ENCODE results near the gene MCC.

The MCC gene

DNA sequence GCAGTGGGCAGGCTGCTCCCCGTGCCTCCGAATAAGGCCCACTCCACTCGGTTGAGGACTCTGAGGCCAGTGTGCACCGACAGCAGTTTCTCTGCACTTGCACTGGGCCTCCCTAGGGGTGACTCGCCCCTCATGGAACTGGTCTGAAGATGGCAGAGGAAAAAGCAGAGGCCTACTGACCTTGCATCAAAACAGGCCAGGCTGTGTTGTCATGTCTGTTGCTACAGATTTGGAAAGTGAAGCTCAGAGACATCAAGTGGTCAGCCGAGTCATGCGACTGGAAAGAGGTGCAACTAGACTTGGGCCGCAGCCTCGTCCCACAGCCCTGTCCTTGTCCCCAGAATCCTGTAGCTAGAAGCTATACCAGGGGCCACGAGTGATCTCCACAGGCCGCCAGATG lies 433.4 kb downstream of the MCC start:
- DNase-seq (ENCODE audit: low spot score), result no peak

DNA sequence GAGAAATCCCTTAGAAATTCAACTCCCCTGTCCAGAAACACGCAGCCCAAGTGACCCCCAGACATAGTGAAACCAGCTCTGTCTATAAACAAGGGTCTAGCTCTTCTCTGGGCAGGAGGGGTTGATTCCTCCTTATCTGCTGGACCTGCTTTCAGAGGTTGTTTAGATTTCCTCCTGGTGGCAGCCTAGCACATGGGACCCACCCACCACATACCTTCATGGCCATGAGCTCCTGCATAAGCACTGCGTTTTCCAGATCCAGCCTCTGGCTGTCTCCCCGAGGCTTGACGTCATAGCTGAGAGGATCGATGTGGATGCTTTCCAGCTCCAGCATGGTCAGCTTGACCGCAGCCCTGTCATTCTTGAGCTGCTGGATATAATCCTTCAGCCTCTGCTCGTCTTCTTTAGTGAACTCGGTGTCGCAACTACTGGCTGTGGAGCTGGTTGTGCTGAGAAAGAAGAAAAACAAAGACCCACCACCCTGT lies 434.7 kb downstream of the MCC start:
- no peak for DNase-seq (ENCODE audit: low spot score)

DNA sequence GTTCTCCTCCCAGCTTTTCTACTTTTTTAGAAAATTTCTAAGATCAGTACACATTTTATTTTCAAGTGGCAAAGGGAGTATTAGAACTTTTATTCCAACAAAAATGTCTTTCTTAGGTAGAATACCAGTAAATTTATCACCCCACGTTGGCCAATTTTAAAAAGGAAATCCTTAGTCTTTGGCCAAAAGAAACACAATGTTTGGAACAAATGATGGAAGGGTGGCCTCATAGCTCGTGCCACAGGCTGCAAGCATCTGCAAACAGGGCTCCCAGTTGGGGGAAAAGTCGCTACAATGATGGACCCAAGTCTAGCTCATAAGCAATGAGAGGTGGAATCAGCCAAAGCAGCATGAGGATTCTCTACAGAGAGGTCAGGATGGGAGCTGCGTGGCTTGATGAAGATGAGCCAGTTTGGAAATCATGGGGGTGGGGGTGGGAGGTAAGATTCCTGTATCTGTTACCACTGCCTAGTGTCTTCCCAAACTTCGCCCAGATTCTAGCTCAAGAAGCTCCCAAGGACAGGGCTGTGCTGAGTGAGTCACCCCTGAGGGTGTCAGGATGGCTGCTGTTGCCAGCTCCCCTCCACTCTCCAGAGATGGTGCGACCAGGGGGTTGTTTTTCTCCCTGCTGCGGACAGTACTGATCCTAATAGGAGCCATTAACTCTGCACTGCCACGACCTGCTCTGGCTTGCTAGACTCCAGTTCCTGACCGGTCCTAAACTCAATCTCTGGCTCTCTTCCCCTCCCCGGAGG lies 436.0 kb downstream of the MCC start:
- DNase-seq (ENCODE audit: low spot score), result no peak

DNA sequence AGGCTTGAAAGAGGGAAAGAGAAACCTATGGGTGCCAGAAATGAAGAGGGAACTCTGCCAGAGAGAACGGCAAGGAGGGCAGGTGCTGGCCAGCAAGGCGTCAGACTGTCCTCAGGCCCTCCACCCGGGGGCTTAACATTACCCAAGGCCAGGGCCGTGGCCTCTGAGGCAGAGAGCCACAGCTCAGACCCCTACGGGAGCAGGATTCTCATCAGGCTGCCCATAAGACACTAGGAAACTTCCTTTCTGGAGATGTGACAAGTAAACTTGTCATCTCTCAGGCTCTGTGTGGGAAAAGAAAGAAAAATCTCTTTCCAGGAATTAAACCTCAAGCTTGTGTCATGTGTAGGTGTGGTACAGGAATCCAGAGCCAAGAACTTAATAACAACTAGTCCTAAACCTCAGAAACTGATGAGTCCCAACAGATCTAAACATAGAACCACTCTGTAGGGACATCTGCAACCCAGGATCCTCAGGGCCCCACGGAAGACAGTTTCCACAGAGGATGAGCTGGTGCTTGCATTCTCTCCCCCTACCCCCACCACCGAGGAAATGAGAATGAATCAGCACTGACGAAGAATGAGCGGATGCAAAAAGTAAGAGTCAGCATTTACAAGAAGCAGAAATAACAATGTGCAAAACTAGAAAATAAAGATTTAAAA lies 437.4 kb downstream of the MCC start:
- DNase-seq (ENCODE audit: low spot score), result no peak

DNA sequence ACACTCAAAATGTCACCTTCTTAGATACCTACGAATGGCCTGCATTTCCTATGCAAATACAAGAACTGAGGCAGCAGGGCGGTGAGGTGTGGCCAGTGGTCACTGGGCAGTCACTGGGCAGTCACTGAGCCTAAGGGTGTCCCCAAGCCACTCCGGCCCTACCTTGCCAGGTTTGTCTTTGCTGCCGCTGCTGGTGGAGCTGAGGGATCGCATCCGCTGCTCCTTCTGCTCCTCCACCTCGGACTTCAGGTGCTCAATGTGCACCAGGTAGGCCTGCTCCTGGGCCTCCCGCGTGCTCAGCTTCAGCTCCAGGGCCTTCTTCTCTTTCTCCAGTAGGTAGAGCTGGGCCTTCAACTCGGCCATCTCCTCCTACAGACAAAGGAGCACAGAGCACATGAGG lies 439.3 kb downstream of the MCC start:
- no peak for DNase-seq (ENCODE audit: low spot score)

DNA sequence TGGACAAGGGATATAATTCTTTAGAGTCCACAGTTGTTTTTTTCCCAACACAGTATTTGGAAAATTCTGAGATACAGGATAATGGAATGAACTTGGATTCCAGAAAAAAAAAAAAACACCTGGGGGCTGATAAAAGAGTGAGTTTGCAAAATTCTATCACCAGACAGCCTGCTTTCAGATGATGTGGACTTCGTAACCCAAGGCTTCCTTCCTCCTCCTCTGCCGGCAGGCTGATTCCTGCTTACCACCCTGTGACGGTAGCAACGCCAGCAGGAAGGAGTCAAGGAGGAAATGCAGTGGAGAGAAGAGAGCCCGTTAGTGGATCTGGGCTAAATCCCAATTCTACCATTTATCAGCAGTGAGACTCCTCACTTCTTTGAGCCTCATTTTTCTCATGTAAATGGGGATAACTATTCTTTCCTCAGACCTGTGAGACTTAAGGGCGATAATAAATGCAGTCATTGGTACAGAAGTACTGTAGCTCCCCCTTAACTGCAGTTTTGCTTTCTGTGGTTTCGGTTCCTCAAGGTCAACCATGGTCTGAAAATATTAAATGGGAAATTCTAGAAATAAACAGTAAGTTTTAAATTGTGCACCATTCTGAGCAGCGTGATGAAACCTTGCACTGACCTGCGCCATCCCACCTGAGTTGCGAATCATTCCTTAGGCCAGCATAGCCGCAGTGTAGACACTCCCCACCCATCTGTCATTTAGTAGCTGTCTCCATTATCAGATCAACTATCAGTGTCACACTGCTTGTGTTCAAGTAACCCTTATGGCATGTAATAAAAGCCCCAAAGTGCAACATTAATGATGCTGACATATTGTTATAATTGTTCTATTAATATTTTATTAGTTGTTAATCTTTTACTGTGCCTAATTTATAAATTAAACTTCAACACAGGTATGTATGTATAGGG lies 440.3 kb downstream of the MCC start:
- no peak for DNase-seq (ENCODE audit: low spot score)

DNA sequence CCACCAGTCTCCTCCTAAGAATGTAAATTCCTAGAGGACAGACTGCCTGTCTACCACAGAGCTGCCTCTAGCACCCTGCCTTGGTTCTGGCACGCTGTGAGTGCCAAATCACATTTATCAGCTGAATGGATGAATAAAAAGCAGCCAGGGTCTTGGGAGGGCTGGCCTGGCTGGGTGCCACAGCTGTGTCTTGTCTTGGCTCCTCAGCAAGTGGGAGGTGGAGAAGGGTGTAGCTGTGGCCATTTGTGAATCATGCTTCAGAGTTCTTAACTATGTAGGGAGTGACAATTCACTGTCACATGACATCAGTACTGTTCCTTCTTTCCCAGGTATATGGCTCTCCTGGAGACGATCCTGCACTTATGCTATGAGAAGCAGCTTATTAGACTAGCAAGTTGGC lies 441.0 kb downstream of the MCC start:
- peak; percentile 64 for DNase-seq (ENCODE audit: low spot score)

DNA sequence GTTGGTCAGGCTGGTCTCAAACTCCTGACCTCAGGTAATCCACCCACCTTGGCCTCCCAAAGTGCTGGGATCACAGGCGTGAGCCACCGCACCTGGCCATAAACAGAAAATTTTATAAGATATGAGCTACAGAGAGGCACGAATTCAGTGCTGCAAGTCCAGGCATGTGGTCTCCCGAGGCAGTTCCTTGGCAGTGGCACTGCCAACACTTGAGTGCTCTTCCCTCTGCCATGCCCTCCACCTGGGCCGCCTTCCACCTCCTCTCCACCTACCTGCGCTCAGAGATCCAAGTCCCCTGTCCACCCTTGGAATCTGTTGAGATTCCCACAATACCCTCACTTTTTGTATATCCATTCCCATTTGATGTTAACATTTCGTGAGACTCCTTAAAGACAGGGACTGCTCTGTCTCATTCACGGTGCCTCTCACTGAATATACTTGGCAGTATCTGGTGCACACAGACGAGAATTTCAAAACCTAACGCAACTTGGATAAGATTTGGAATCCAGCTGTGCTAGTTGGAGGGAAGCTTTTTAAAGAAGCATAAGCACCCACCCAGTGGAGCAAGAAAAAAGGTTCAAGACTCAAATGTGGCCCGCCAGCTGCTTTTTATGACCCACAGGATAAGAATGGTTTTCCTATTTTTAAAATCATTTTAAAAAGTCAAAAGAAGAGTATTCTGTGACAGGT lies 443.3 kb downstream of the MCC start:
- no peak for DNase-seq (ENCODE audit: low spot score)

DNA sequence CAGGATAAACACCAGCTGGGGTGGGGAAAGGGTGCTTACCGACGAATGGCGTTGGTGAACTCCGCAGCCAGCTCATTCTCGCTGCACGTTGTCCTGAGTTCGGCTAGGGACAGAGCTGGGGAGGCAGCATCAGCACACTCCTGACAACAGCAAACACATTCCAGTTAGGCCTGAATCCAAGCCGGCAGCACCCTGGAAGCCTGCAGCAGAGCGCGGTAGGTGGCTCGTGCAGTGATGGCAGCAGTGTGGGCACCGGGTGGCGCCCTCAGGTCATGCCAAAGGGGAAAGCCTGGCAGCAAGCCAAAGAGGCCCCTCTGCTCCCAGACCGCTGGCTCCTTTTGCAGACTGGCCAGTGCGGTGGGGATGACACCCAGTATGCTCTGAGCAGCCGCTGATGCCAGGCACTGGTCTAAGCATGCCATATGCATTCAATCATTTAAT lies 444.7 kb downstream of the MCC start:
- DNase-seq (ENCODE audit: low spot score), result no peak

DNA sequence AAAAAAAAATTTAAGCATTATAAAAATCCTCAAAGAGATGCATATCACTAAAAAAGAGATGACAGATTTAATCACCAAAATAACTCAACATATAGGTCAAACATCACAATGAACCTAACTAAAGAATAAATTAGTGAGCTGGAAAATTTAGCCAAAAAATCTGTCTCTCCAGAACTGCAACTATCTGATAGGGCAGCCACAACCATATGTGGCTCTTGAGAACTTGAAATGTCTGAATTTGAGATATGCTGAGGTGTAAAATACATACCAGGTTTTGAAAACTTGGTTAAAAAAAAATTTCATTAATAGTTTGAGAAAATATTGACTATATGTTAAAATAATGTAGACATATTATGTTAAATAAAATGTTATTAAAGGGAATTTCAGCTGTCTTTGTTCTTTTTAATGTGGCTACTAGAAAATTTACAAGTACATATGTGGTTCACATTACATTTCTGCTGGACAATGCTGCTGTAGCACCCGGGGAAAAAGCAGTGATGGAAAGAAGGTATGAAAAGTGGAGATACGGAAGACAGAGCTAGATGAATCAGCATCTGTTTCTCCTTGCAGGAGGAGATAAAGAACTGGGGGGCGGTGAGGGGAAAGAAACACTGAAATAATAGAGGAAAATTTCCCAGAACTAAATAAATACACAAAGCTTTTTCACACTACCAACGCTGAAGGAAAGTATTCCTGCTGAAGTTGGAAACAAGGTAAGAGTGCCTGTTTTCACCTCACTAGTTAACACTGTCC lies 445.6 kb downstream of the MCC start:
- no peak for DNase-seq (ENCODE audit: low spot score)

DNA sequence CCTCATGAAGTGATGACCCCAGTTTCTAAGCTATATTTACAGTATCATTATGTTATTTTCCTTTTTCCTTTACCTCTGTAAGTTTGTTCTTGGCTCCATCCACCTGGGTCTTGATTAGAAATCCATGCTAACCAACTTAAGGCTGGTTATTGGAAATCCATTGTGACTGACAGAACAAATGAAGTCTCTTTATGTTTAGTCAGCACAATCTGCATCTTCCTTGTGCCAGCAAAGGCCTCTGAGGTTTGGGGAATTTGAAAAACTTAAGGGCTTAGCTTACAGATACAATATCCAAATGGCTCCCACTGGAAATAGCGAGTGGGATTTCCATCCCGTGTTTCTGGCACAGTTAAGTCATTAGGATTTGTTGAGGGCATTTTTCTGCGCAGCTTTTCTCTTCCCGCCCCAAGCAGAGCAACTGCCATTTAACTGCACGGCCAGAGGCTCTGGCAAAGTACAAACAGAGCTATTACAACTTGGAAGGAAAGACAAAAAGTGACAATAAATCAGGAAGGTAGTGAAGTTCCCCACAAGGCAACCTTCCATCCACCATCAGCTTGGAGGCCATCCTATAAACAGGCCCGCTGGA lies 447.5 kb downstream of the MCC start:
- no peak for DNase-seq (ENCODE audit: low spot score)

DNA sequence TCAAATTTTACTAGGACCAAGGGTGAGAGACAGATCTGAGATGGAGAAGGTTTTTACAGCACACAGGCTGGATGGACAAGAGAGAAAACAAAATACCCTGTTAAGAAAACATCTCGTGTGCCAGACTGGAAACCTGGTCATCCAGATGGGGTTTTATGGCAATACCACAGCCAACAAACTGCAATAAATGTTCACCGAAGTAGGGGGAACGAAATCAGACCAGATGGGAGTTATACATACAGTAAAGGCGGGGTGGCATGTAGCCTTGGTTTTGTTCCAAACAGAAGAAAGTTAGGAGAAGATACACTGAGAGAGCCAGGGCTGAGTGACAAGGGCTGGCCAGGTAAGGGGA lies 448.3 kb downstream of the MCC start:
- no peak for DNase-seq (ENCODE audit: low spot score)

DNA sequence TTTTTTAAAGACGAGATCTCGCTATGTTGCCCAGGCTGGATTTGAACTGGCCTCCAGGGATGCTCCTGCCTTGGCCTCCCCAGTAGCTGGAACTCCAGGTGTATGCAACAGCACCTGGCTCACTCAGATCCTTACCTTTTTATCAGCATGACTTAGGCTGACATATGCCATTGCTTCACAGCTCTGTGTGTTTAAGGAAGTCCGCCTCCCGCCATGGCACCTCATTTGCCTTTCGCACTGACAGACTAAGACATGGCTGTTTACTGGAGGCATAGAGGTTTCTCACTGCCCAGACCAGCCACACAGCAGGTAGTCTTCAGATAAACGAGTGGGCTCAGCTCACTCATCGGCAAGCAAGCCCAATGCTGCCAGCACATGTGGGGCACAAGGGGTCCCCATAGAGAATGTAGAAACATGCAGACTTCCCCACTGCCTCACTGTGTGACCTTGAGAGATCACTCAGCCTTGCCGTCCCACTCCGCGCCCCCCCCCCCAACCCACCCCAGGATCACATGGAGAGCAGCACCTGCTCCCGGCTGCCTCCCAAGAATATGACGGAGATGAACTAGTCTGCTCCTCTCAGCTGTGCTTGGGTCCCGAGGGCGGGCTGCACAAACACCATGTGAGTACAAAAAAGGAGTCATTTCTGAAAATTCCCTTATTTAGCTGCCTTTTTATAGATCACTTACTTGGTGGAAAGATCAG lies 448.9 kb downstream of the MCC start:
- no peak for DNase-seq (ENCODE audit: low spot score)

DNA sequence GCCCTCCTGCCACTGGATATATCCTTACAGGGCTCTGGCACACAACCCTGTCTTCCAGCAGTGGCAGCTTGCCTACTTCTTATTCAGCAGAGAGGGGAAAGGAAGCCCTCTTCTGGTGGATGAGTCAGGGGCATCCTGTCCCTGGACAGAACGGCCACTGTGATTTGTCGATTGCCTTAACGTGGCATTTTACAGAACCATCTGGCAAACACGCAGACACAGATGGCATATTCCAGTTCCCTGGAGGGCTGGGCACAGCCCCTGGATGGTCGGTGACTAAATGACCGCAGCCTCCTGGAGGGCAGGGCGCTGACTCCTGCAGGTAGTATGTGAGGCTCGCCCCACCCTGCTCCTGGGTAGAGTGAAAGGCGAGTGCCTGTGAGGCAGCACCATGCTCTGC lies 449.5 kb downstream of the MCC start:
- peak; percentile 44 for DNase-seq (ENCODE audit: low spot score)

DNA sequence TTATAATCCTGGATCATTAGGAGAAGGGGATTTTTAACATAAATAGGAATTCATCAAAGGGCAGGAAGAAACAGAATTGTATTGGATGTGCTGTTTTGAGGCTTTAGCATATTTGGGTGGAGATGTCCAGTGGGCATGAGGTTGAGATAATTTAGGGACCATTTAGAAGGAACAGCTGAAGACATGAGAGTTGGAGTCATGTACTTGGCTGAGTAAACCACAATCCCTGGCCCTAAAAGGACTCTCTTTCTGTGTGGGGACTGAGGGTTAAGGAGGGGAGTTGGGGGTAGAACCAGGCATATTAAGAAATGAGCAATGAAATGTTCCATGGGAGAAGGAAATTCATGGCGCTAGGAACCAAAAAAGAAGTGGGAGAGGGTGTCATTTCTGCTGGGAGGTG lies 450.1 kb downstream of the MCC start:
- DNase-seq (ENCODE audit: low spot score), result no peak

DNA sequence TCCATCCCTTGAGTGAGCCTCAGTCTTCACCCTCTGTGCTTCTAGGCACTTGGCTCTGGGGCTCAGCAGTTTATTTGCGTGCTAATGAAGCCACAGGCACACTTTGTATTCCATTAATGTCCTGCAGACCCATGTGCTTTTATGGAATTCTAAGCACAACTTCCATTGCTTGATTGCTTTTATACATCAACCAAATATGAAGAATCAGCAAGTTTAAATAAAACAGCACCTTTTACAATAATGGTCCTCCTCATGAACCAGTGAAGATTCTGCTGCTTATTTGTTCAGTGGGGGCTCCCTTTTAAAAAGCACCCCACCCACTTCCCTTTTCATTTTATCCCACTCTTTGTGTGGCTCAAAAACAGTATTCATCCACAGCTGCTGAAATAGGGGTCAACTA lies 451.4 kb downstream of the MCC start:
- DNase-seq (ENCODE audit: low spot score), result no peak

DNA sequence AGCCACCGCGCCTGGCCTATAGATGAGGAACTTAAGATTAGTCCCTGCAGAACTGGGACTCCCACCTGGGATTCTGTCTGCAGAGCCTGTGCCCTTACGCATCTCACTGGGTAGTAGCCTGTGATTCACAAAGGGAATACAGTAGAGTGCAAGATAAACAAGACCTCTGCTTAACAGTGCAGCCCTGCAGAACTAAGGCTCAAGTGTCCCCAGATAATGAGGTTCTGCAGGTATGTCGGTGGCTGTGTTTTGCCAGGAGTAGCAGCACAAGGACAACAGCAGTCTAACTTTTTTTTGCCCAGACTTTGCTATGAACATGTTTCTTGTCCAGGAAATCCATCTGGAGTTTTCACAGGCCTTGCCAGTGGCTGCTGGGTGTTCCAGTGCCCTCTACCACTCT lies 451.9 kb downstream of the MCC start:
- no peak for DNase-seq (ENCODE audit: low spot score)

DNA sequence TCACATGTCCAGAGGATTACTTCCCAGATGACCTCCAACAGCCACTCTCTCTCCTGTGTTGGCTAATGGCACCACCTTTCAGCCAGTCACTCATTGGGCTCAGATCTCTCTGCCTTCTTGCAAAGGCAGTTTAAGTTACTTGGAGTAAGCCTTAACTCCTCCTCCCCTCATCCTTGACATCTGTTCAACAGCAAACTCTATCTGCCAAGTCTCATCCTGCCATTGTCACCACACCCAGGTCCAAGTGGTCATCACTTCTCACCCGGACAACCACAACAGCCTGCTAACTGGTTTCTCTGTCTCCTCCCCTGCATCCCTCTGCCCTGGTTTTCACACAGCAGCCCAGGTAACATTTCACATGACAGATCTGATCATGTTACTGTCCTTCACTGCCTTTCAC lies 453.2 kb downstream of the MCC start:
- no peak for DNase-seq (ENCODE audit: low spot score)

DNA sequence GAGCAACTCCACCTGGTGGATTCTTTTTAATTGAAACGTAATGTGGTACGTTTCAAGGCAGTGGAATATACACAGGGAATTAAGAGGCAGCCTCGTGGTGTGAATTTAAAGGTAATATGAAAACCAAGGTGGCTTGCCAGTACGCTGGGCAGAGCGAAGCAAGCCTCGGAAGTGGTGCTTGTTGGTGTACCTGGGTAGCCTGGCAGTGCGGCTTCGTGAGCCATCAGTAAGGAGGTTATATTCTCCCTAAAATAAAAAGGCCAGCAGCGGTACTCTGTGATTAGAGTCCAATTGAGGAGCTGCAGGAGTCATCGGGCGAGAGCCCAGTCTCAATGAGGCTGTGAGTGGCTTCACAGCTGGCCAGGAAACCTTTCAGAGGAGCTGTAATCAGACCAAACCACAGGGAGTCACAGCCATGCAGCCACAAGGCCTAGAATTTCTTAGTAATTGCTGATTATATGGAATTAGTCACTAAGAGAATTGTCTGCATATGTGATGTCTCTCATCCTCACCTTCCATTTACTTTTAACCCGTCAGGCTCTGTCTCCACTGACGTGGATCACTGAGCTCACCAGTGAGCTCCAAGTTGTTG lies 454.0 kb downstream of the MCC start:
- peak; percentile 28 for DNase-seq (ENCODE audit: low spot score)

DNA sequence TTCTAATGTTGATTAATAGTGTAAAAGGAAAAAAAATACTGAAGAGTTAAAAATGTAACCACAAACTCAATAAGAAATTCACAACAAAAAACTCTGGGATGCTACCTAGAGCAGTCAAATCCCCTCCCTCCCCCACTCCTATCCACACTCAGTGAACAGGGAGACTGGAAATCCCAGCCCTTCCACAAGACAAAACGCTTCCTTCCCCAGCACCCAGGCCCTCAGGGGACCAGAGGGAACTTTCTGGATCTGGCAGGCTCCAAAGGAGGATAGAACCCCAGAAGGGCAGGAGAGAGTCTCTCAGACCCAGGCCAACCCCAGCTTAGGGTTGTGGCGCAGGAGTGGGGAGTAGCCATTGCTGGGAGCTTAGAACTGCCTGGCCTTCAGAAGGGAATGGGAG lies 456.7 kb downstream of the MCC start:
- DNase-seq (ENCODE audit: low spot score), result no peak

All from SW480 (cell line).